GM19043 (cell line): ENCODE results near the gene STK10.

Source experiments
- ATAC-seq: cut with Tn5 transposase; IDR thresholded peaks from one replicate; pipeline ENCODE4 v1.9.1; 2021; ENCODE audit warnings: low read depth; ENCODE audit not compliant: unreplicated experiment

Gene STK10

DNA sequence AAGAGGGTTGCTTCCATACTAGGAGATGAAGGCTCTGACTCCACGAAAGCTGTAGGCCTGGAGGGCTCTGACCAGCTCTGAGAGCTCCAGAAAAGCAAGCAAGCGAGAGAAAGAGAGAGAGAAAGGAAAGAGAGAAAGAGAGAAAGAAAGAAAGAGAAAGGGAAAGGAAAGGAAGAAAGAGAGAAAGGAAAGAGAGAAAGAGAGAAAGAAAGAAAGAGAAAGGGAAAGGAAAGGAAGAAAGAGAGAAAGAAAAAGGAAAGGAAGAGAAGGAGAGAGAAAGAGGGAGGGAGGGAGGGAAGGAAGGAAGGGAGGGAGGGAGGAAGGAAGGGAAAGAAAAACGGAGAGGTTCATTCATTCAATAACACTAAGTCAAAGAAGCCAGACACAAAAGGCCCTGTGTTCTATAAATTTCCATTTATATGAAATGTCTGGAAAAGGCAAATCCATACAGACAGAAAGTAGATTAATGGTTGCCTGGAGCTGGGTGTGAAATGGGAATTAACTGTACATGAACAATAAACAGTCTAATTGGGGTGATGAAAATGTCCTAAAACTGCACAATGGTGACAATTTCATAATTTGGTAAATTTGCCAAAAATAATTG lies 1.8 kb upstream of the STK10 start:
- ATAC-seq, result no peak

GRCh38 chr5:172188893-172189692 lies 1.1 kb upstream of the STK10 start:
- no peak for ATAC-seq

DNA sequence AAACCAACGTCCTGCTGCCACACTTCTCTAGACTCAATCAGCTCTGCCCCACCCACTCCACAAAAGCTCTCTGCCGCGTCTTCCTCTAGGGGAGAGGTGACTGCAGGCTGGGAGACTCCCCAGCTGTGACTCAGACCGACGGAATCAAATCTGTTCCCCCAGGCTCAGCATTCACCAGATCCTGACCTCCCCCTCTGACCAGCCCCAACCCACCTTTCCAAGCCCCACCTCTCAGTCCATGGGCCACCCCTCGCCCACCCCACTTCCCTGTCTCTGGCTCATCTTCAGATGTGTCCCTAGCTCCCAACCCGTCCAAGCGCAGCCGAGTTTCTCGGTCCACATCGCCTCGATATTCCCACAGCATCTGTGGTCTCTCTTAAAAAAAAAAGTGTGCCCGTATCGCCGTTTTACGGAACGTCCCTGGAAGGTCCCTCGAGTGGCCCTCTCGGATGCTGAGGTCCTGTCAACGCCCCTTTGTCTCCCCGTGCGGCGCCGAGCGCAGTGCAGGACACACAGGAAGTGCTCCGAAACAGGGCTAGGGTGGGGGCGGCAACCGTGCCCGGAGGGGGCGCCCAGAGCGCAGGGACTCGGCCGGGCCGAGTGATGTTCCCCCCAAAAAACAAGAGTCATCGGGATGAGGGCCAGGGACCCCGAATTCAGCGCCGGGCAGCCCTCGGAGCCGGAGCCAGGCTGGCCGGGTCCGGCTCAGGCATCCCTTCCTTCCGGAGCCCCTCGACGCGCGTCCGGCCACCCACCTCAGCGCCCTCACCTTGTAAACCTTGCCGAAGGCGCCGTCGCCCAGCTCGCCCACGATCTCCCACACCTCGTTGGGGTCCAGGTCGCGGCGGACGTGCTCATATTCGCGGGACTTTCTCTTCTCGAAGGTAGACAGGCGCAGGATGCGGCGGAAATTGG lies 649 bp downstream of the STK10 start:
- peak; percentile 24 for ATAC-seq

- no peak for ATAC-seq
These were observed 1.8 kb downstream of the STK10 start for GRCh38 chr5:172186114-172186695.

GRCh38 chr5:172185096-172185461 lies 2.9 kb downstream of the STK10 start:
- no peak for ATAC-seq

DNA sequence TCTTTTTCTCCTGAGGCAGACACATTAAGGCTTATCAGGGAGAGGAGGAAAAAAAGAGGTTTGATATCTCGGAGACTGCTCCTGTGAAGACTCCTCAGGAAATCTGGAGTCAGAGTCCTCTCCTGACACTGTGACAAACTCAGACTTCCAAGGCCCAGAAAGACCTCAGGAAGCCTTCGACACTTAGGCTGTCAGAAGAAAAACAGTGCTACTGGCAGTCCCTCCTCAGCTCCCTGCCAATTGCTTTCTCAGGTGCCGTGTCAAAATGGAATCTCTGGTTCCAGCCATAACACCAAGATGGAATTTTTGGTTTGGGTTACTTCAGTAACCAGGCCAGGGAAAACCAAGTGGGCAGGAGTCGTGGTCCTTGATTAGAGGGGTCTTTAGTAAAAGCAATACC lies 4.1 kb downstream of the STK10 start:
- no peak for ATAC-seq

- no peak for ATAC-seq
These were observed 5.7 kb downstream of the STK10 start for GRCh38 chr5:172182291-172182690.

DNA sequence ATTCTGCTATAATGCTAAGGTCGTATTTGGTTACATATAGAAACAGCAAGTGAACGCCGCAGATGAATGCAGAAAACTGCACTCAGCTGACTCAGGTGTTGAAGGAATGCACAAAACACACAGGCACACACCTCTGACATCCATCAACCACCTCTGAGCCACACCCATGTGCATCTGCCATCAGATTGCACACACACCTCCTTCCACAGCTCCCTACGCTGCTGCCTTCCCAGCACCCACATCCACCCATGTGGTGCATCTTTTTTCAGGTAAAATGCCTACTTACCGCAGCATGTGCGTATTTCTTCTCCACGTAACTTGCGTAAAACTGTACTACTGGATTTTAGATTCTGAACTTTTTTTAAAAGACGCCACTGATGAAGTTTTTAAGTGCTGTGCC lies 7.1 kb downstream of the STK10 start:
- ATAC-seq, result no peak

DNA sequence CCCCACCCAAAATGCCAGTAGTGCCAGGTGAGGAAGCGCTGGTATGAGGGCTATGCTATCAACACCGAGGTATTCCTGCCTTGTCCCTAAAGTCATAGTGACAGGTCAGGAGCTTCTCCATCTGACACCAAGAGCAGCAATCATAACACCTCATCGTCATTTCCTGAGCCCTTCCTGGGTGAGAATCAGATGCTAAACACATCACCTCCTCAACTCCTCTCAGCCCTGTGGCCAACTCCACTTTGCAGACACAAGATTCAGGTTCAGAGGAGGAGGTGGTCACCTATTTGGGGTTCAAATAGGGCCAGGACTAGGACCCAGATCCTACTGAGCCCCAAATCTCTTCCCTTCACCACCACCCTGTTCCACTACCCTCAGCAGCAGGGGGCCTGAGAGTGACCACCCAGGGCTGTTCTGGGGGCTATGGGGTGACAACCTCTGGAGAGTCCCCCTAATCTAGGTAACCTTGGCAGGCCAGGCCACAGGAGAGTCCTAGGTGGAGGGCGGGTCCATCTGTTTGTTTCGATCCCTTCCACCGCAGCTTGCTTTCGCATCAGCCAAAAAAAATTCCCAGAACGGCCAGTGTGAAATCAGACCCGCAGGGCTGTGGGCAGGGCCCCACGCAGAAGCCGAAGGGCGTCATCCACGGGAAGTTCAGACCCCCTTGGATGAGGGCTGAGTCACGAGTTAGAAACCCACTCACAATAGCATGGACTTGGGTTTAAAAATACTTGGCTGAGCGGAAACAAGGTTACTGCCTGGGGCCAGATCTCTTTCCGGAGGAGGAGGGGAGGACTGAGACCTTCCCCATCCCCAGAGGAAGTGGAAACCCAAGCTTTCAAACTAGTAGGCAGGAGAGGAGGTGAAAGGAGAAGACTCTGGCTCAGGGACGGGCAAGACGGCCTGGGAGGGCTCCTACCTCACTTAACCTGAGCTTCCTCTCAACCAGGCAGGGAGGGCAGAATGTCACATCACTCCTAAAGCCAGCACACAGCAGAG lies 8.7 kb downstream of the STK10 start:
- peak; percentile 34 for ATAC-seq

DNA sequence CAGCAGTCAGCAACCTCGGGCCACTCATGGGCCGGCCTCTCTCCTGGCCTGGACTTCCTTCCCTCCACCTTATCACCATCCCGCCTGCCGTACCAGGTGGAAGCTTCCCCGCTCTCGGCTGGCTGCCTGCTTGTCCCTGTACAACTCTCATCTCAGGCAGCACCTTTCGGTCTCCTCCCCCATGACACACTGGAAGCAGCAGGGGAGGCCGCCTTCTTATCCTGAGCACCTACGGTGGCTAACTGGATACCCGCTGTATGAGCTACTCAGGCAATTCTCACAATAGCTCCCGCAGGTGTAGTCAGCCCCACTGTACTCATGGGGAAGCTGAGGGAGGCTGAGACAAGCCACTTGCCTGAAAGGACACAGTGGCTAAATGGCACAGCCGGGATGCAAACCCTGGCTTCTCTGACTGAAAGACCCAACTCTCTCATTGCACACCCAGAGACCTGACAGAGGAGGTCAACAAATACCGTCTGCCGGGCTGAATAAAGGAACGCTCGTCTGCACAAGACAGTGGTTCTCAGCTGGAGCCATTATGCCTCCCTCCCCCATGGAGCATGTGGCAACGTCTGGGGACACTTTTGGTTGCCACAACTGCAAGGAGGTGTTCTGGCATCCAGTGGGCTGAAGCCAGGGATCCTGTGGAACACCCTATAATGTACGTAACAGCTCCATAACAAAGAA lies 9.6 kb downstream of the STK10 start:
- no peak for ATAC-seq

- ATAC-seq, result no peak
These were observed 10.8 kb downstream of the STK10 start for GRCh38 chr5:172177176-172177575.

DNA sequence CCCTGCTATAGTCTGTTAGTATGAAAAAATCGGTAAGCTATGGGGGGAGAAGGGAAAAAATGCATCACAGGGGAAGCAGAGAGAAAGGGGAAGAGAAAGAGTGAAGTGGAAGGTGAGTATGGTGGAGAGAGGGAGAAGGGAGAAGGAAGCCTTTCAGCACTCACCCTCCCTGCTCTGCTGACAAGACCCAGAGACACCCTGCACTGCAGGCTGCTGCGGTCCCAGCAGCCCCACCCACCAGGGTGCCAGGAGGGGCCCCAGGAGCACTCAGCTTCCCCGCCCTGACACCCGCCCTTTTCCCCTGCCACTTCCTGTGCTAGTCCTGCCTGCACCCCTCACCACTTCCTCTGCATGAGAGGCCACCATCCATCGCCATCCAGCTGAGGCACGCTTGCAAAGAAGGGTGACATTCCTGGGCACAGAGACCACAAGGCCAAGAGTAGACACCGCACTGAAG lies 12.7 kb downstream of the STK10 start:
- ATAC-seq, result peak; percentile 46

GRCh38 chr5:172173564-172174153 lies 14.4 kb downstream of the STK10 start:
- ATAC-seq, result no peak

DNA sequence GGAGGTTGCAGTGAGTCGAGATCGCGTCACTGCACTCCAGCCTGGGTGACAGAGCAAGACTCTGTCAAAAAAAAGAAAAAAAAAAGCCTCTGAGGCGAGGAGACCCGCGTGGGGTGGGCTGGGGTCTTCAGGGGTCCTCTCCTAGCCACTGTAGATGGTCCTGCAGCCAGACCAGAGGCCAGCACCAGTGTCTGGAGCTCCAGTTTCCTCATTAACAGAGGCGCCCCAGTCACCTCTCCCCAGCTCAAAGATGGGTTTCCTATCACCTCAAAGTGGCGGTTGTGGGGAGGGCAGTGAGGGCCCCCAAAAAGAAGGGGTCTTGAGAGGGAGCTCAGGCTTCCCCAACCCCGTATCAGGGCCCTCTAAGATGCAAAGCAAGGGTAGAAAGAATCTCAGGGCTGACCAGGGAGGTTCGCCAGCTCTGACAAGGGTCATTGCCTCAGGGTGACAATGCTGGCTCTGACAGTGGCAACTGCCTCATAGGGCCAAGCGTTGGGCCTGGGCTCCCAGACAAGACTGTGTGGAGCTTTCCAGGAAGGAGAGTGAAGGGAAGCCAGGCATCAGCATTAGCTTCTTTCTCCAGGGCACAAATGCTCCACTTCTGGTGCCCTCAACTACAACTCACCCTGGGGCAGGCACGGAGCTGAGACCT lies 15.0 kb downstream of the STK10 start:
- no peak for ATAC-seq

DNA sequence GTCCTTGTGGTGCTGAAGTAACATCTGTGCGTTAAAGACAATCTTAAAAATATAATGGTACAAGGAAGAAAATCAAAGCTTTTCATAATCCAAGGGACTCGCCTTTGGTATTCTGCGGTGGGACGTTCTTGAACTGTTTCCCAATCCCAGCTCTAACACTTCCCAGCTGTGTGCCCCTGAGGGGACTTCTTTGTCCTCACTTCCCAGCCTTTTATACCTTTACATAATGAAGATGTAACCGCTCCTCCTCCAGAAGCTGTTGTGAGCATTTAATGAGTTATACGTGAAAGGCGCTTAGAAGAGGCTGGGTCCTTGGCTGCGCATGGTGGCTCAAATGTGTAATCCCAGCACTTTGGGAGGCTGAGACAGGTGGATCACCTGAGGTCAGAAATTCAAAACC lies 16.9 kb downstream of the STK10 start:
- no peak for ATAC-seq

- no peak for ATAC-seq
These were observed 17.7 kb downstream of the STK10 start for GRCh38 chr5:172170251-172170701.

GRCh38 chr5:172169216-172169615 lies 18.8 kb downstream of the STK10 start:
- ATAC-seq, result no peak

GRCh38 chr5:172168311-172168710 lies 19.7 kb downstream of the STK10 start:
- no peak for ATAC-seq
